ENCODE results near the gene CAMK1D.
A peak's percentile ranks its signal among the peaks of the same experiment; 100 is the strongest.

DNA sequence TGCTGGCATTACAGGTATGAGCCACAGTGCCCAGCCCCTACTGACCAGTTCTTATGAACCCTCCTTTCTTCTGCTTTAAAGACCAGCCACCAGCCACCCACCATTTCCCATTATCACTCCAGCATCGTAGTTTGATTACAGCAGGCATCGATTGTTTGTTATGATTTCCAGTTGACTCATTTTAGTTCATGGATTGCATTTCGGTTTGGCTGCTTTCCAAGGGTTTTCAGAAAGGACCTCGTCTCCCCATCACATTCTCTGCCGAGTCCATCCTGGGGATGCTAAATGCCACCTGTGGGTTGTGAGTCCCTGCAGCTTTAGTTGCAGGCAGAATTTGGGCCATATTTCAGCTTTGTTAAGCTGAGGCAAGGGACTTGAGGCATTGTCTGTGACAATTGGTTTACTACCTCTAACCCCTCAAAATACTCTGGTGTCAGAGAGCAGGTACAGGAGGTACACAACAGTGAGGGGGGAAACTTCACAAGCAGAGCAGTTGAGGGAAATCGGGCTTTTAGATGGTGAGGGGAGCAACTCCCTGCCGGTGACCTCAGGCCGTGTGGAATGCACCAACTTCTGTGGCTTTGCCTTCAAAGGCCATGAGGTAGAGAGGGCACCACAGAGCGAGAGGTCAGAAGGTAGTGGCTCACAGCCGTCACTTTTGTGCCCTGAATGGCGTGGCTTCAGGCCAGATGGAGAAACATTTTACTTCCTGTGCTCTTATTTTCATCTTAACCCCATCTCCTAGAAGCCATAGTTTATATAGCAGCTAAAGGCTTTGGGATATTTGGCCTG, 448.3 kb downstream of the CAMK1D start:
- TF ChIP-seq FOS (IDR thresholded peaks at IDR 0.05; ENCODE audit: low read depth, low read length) (peak; percentile 23; the same call in 1 of the 2 replicates), BHLHE40 (IDR thresholded peaks at IDR 0.05; ENCODE audit: low read depth, low read length) (no peak), MXI1 (IDR thresholded peaks at IDR 0.05; ENCODE audit: borderline replicate concordance, low read depth, low read length) (no peak), POLR2A (IDR thresholded peaks at IDR 0.05; ENCODE audit: low read depth, low read length) (no peak), RAD21 (IDR thresholded peaks at IDR 0.05; ENCODE audit: low read length) (no peak), RFX5 (IDR thresholded peaks at IDR 0.05; ENCODE audit: low read depth, low read length) (no peak)
- TF ChIP-seq, protein P1, sequence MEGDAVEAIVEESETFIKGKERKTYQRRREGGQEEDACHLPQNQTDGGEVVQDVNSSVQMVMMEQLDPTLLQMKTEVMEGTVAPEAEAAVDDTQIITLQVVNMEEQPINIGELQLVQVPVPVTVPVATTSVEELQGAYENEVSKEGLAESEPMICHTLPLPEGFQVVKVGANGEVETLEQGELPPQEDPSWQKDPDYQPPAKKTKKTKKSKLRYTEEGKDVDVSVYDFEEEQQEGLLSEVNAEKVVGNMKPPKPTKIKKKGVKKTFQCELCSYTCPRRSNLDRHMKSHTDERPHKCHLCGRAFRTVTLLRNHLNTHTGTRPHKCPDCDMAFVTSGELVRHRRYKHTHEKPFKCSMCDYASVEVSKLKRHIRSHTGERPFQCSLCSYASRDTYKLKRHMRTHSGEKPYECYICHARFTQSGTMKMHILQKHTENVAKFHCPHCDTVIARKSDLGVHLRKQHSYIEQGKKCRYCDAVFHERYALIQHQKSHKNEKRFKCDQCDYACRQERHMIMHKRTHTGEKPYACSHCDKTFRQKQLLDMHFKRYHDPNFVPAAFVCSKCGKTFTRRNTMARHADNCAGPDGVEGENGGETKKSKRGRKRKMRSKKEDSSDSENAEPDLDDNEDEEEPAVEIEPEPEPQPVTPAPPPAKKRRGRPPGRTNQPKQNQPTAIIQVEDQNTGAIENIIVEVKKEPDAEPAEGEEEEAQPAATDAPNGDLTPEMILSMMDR (conservative IDR thresholded peaks at IDR 0.05; ENCODE audit: low read depth, low read length) = no peak

Data from IMR-90 (cell line).